Peyer's patch (tissue), 4 donors: ENCODE data around the gene FAM20C. TPM values are rescaled to one million over a fixed set of nuclear protein-coding genes. Genes with fewer than 3 reads are reported as not detected.
"Not testable (repeated sequence)": the region's sequence is repeated elsewhere in the genome, so short reads cannot be mapped to it uniquely, and the experiment has no call there.

Experiments used
- DNase-seq, 3 donors: peaks; one replicate each; pipeline ENCODE4 v3.0.0-alpha.2; 2017 to 2019
- H3K27ac ChIP-seq, 4 donors: fragments of 200-600 bp; sonication (generic); one replicate each; pipeline ENCODE4 v1.5.1; 2016 to 2019
- H3K27me3 ChIP-seq, 2 donors: fragments of 200-600 bp; sonication (generic); one replicate each; pipeline ENCODE4 v1.5.1; 2019
- H3K36me3 ChIP-seq, 3 donors: fragments of 200-600 bp; sonication (generic); one replicate each; pipeline ENCODE4 v1.5.1; 2016 to 2019
- H3K4me1 ChIP-seq, 4 donors: fragments of 200-600 bp; sonication (generic); one replicate each; pipeline ENCODE4 v1.5.1; 2016 to 2019
- H3K4me3 ChIP-seq, 4 donors: fragments of 200-600 bp; sonication (generic); 1 replicate in 3 of 4; 2 replicates in 1 of 4; pipeline ENCODE4 v1.5.1; 2016 to 2019; ENCODE audit warnings: mild to moderate bottlenecking in 1 of 4
- H3K9me3 ChIP-seq, 4 donors: fragments of 200-600 bp; sonication (generic); one replicate each; pipeline ENCODE4 v1.5.1; 2016 to 2019; ENCODE audit warnings: mild to moderate bottlenecking in 1 of 4
- POLR2A ChIP-seq, 2 donors: fragments of 450-650 bp; IDR thresholded peaks; one replicate each; pipeline ENCODE4 v1.5.1; 2017; ENCODE audit warnings: antibody characterized with exemption in 2 of 2, mild to moderate bottlenecking in 2 of 2, moderate library complexity in 2 of 2
- total RNA-seq, 4 donors: library from RNA; depleted of rRNA; stranded (reverse); fragments of >200 nt; gene quantifications; one replicate each; pipeline ENCODE4 v1.1.0, GENCODE V29; 2016
- TF ChIP-seq, protein P1 (sequence below), 6 experiments: fragments of 450-650 bp in 4 of 6; fragments of 200-600 bp in 2 of 6; sonication (generic) in 1 of 6; IDR thresholded peaks; one replicate each; pipeline ENCODE4 v1.5.1; 2017 to 2019; ENCODE audit warnings: antibody characterized with exemption in 6 of 6, mild to moderate bottlenecking in 3 of 6, moderate library complexity in 1 of 6

Gene FAM20C
- total RNA-seq, 4 donors from 2014 or later: 46.4 to 66.0 (median 53.8) TPM

DNA sequence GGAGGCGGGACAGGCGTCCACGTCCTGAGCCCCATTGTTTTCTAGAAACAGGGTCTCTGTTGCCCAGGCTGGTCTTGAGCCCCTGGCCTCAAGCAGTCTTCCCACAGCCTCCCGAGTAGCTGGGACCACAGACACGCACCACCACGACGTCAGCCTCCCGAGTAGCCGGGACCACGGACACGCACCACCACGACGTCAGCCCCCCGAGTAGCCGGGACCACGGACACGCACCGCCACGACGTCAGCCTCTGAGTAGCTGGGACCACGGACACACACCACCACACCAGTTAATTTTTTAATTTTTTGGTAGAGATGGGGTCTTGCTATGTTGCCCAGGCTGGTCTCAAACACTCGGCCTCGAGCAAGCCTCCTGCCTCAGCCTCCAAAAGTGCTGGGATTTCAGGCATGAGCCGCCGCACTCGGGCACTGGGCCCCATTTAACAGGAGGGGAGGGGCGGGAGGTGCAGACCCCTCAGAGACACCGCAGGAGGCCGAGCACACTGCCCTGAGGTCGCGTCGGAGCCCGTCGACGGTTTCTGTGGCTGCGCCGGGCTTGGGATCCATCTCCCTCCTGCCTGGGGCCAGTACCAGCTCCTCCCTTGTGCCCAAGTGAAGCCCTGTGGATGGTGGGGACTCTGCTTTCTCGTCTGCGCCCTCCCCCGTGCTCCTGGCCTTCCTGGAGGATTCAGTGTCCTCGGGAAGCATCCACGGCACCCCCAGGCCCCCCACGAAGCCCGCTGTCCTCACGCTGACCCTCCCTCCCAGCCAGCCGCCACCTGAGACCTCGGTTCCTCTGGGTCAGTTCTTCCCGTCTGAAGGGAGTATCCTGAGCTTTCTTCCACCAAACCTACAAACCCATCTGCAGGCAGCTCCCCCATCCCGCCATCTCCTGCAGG, 13.0 kb downstream of the FAM20C start:
- no peak for TF ChIP-seq POLR2A (IDR thresholded peaks at IDR 0.05)
- TF ChIP-seq, protein P1, sequence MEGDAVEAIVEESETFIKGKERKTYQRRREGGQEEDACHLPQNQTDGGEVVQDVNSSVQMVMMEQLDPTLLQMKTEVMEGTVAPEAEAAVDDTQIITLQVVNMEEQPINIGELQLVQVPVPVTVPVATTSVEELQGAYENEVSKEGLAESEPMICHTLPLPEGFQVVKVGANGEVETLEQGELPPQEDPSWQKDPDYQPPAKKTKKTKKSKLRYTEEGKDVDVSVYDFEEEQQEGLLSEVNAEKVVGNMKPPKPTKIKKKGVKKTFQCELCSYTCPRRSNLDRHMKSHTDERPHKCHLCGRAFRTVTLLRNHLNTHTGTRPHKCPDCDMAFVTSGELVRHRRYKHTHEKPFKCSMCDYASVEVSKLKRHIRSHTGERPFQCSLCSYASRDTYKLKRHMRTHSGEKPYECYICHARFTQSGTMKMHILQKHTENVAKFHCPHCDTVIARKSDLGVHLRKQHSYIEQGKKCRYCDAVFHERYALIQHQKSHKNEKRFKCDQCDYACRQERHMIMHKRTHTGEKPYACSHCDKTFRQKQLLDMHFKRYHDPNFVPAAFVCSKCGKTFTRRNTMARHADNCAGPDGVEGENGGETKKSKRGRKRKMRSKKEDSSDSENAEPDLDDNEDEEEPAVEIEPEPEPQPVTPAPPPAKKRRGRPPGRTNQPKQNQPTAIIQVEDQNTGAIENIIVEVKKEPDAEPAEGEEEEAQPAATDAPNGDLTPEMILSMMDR (IDR thresholded peaks at IDR 0.05): no peak
- no peak overlapping the region for H3K27ac ChIP-seq
- DNase-seq: no peak
- H3K4me3 ChIP-seq: no peak overlapping the region
- no peaks in the 10 kb centered on the region for H3K27me3 ChIP-seq
- H3K9me3 ChIP-seq: no peaks in the 10 kb centered on the region
- peaks cover 0 to 59% (median 0%) of the 10 kb centered on the region in 3 donors for H3K36me3 ChIP-seq
- peaks cover 0 to 8% (median 0%) of the 10 kb centered on the region in 4 donors for H3K4me1 ChIP-seq

DNA sequence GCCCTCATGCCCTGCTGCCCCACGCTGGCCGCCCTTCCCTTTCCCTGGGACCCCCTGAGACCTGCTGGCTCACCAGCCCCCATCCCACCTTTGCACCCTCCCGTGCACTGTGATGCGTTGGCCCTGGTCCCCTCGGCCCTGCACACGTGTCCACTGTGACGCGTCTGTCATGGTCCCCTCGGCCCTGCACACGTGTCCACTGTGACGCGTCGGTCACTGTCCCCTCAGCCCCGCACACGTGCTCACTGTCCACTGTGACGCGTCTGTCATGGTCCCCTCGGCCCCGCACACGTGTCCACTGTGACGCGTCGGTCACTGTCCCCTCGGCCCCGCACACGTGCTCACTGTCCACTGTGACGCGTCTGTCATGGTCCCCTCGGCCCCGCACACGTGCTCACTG, 14.0 kb downstream of the FAM20C start:
- H3K4me1 ChIP-seq, H3K27ac ChIP-seq, H3K9me3 ChIP-seq, DNase-seq, H3K27me3 ChIP-seq, H3K4me3 ChIP-seq: not testable (repeated sequence)
- peaks cover 0 to 58% (median 0%) of the 10 kb centered on the region in 3 donors for H3K36me3 ChIP-seq

DNA sequence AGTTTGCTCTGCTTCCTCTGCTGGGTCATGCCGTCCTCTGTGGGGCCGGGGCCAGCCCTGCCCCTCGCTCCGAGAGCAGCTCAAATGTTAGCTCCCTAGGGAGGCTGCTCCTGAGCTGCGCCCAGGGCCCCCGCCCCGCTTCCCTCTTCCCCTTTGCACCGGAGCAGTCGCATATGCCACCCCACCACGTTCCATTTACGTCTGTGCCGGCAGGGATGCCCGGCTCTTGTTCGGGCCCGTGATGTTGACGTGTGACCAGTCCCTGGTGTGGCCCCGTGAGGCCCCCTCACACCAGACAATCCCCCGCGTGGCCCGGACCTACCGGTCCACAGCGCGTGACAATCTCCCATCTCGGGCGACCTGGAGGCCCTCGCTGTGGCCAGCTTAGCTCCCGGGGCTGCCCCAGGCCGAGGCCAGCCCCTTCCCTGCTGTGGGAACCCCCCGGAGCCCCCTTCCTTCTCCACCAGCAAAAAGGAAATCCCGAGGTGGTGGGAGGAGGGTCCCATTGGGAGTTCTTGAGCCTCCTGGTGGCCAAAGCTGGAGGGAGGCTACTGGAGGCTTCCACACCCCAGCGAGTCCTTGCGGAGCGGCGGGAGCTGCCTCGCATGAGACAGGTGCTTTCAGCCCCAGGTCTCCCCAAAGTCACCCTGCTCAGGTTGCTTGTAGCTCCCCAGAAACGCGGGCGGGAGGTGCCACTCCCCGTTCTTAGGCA, 15.2 kb downstream of the FAM20C start:
- Histone ChIP-seq H3K4me1 (peaks cover 0 to 8% (median 0%) of the 10 kb centered on the region in 4 donors), H3K36me3 (peaks cover 0 to 62% (median 0%) of the 10 kb centered on the region in 3 donors), H3K4me3 (no peak overlapping the region), H3K27me3 (no peaks in the 10 kb centered on the region), H3K9me3 (no peaks in the 10 kb centered on the region), H3K27ac (no peak overlapping the region)
- TF ChIP-seq POLR2A (IDR thresholded peaks at IDR 0.05): no peak
- TF ChIP-seq, protein P1 (IDR thresholded peaks at IDR 0.05): no peak
- no peak for DNase-seq

DNA sequence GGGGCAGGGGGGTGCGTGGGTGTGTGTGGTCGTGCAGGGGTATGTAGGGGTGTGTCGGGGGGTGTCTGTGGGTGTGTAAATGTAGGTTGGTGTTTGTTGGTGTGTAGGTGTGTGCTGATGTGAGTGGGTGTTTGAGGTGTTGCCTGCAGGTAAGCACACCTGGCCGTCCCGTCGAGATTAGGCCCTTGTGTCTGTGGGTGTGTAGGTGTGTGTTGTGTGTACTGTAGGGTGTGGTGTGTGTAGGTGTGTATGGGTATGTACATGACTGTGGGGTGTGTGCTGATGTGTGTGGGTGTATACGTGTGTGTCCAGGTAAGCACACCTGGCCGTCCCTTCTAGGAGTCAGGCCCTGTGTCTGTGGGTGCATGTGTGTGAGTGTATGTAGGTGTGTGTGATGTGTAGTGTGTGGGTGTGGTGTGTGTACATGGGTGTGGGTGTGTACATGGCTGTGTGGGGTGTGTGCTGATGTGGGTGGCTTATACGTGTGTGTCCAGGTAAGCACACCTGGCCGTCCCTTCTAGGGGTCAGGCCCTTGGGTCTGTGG, 15.8 kb downstream of the FAM20C start:
- no peaks in the 10 kb centered on the region for H3K27me3 ChIP-seq
- peaks cover 0 to 8% (median 0%) of the 10 kb centered on the region in 4 donors for H3K4me1 ChIP-seq
- H3K9me3 ChIP-seq: no peaks in the 10 kb centered on the region
- TF ChIP-seq POLR2A (IDR thresholded peaks at IDR 0.05): no peak
- TF ChIP-seq, protein P1 (IDR thresholded peaks at IDR 0.05): no peak
- H3K27ac ChIP-seq: no peak overlapping the region
- no peak for DNase-seq
- no peak overlapping the region for H3K4me3 ChIP-seq
- peaks cover 0 to 67% (median 0%) of the 10 kb centered on the region in 3 donors for H3K36me3 ChIP-seq

DNA sequence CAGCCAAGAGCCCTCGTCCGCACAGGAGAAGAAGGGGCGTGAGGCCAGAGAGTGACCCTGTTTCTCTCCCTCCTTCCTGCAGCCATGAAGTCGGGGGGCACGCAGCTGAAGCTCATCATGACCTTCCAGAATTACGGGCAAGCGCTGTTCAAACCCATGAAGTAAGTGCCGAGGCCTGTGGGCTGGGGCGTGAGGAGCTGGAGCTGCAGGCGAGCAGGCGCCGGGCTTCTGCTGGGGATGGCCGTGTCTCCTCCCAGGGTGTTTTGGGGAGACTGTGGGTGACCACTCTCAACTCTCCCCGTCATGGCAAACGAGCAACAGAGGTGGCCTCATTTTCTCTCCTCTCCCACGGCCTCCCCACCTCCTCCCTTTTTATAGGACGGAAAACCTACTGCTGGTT, 16.4 kb downstream of the FAM20C start:
- DNase-seq: no peak
- Histone ChIP-seq H3K36me3 (peaks cover 0 to 67% (median 0%) of the 10 kb centered on the region in 3 donors), H3K4me1 (peaks cover 0 to 8% (median 0%) of the 10 kb centered on the region in 4 donors), H3K27me3 (no peaks in the 10 kb centered on the region), H3K27ac (no peak overlapping the region), H3K4me3 (no peak overlapping the region), H3K9me3 (no peaks in the 10 kb centered on the region)
- TF ChIP-seq, protein P1 (IDR thresholded peaks at IDR 0.05): no peak
- TF ChIP-seq POLR2A (IDR thresholded peaks at IDR 0.05): no peak
